ENCODE results near the gene REXO5.
"Not testable (repeated sequence)": the region's sequence is repeated elsewhere in the genome, so short reads cannot be mapped to it uniquely, and the experiment has no call there.

Gene REXO5

DNA sequence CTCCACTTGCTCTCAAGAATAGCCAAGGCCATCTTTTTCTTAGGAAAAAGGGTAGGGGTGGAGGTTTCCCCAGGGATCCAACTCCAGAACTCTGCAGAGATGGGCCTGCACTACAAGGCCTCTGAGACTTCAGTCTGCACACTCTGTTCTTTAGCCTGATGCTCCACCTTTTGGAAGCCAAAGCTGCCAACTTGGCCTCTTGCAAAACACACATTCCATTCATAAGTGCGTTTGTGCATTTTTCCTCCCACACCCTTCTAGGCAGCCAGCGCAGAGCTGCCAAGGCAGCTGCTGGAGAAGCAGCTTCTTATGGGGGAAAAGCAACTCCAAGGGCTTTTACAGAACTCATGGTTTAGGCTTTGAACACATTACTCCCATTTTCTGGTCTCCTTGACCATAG, 45.3 kb downstream of the REXO5 start:
- Histone ChIP-seq H3K4me3 (ENCODE audit: low read depth in 1 of 2, low read length in 2 of 2) (no peak overlapping the region), H3K4me1 (ENCODE audit: control insufficient read depth in 1 of 2, insufficient read depth in 2 of 2, low read length in 2 of 2) (peaks cover 12 to 21% of the 10 kb centered on the region in 2 donors), H3K27me3 (ENCODE audit: low read depth, low read length) (no peaks in the 10 kb centered on the region), H3K27ac (ENCODE audit: low read length) (peak overlapping the region; percentile 71), H3K9me3 (ENCODE audit: control insufficient read depth in 1 of 2, low read length in 2 of 2) (no peaks in the 10 kb centered on the region), H3K36me3 (ENCODE audit: control insufficient read depth in 1 of 2, insufficient read depth in 2 of 2, low read length in 2 of 2) (peaks cover 7 to 18% of the 10 kb centered on the region in 2 donors)

DNA sequence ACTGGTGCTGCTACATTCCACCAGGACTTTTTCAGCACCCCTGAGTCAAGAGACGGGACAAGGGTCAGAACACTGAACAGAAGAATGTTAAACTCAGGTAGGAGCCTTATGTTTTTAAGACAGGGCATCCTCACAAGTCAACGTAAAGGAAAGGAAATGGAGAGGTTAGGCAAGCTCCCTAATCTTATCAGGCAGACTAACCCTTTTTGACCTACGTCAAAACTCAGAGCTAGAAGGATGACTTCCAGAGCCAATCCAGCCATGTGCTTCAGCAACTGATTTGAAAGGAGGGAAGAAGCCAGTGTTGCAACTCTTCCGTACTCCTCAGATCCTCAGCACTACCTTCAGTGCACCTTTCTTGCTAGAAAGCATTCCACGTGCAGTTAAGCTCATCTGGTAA, 46.8 kb downstream of the REXO5 start:
- Histone ChIP-seq H3K27ac (ENCODE audit: low read length) (no peak overlapping the region), H3K4me3 (ENCODE audit: low read depth in 1 of 2, low read length in 2 of 2) (no peak overlapping the region), H3K27me3 (ENCODE audit: low read depth, low read length) (no peaks in the 10 kb centered on the region), H3K4me1 (ENCODE audit: control insufficient read depth in 1 of 2, insufficient read depth in 2 of 2, low read length in 2 of 2) (peaks cover 12 to 21% of the 10 kb centered on the region in 2 donors), H3K9me3 (ENCODE audit: control insufficient read depth in 1 of 2, low read length in 2 of 2) (no peaks in the 10 kb centered on the region), H3K36me3 (ENCODE audit: control insufficient read depth in 1 of 2, insufficient read depth in 2 of 2, low read length in 2 of 2) (peaks cover 7 to 26% of the 10 kb centered on the region in 2 donors)

DNA sequence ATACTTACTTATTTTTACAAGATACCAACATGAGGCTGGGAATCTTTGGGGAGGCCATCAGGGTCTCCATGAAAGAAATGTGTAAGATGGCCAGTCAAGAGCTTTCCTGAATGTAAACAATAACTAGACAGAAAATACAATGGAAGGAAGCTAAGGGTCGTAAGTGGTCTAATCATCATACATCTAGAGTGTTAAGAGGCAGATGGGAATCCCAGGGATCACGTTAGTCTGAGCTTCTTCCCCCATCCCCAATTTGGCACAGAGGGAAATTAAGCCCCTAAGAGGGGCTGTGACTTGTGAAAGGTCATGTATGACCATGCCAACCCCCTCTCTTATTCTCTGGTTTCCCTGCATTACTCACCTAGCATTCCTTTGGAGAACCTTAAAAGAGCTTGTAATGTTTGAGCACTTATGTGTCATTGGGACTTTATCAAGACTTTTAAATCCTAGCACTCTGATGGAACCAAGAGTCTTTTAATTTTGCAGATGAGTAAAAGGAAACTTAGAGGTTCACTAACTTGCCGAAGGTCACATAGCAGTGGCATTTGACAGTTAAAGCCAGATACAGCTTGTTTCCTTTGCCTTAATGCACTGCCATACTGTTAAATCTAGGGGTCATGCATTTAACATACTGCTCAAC, 47.8 kb downstream of the REXO5 start:
- H3K27ac ChIP-seq (ENCODE audit: low read length): no peak overlapping the region

DNA sequence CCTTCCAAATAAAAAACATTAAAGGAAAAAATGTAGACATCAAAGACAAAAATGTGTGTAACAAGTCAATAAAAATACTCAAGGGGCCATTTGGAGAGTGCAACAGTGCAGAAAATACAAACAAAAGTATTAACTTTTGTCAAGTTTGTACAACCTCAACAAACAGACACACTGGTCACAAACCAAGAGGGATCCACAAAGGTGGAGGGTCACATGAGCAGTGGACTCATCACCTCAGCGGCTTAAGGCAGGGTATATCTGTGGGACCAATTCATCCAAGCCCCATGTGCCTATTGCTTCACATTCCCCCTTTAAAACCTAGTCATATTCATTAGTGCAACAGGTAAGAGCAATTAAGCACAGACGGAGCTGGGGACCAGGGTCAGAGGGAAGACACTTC, 48.6 kb downstream of the REXO5 start:
- H3K4me1 ChIP-seq (ENCODE audit: control insufficient read depth in 1 of 2, insufficient read depth in 2 of 2, low read length in 2 of 2): peaks cover 12 to 24% of the 10 kb centered on the region in 2 donors
- no peaks in the 10 kb centered on the region for H3K27me3 ChIP-seq (ENCODE audit: low read depth, low read length)
- no peak overlapping the region for H3K4me3 ChIP-seq (ENCODE audit: low read depth in 1 of 2, low read length in 2 of 2)
- H3K36me3 ChIP-seq (ENCODE audit: control insufficient read depth in 1 of 2, insufficient read depth in 2 of 2, low read length in 2 of 2): peaks cover 11 to 32% of the 10 kb centered on the region in 2 donors
- H3K27ac ChIP-seq (ENCODE audit: low read length): no peak overlapping the region
- H3K9me3 ChIP-seq (ENCODE audit: control insufficient read depth in 1 of 2, low read length in 2 of 2): no peaks in the 10 kb centered on the region

More for the DNA sequence above, 47.8 kb downstream of the REXO5 start:
- Histone ChIP-seq H3K9me3 (ENCODE audit: control insufficient read depth in 1 of 2, low read length in 2 of 2) (no peaks in the 10 kb centered on the region), H3K36me3 (ENCODE audit: control insufficient read depth in 1 of 2, insufficient read depth in 2 of 2, low read length in 2 of 2) (peaks cover 7 to 26% of the 10 kb centered on the region in 2 donors), H3K4me1 (ENCODE audit: control insufficient read depth in 1 of 2, insufficient read depth in 2 of 2, low read length in 2 of 2) (peaks cover 12 to 21% of the 10 kb centered on the region in 2 donors), H3K27me3 (ENCODE audit: low read depth, low read length) (no peaks in the 10 kb centered on the region), H3K4me3 (ENCODE audit: low read depth in 1 of 2, low read length in 2 of 2) (no peak overlapping the region)

DNA sequence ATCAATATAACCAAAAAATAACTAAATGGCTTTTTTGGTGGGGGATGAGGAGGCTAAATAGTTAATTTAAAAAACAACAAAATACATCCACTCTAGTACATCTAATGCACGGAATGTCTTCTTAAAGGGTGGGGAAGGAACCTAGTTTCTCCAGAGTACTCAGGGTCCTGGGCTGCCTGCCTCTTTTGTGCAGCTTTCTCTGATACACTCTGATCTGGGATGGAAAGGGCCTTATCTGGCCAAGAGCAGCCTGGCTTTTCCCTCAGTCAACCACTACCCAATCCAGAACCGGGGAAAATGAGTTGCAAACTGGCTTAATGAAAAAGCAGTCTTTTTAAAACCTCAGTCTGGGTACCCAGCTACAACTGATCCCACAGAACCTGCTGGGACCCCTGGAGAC, 51.0 kb downstream of the REXO5 start:
- no peaks in the 10 kb centered on the region for H3K9me3 ChIP-seq (ENCODE audit: control insufficient read depth in 1 of 2, low read length in 2 of 2)
- peaks cover 9 to 10% of the 10 kb centered on the region in 2 donors for H3K4me1 ChIP-seq (ENCODE audit: control insufficient read depth in 1 of 2, insufficient read depth in 2 of 2, low read length in 2 of 2)
- H3K27me3 ChIP-seq (ENCODE audit: low read depth, low read length): no peaks in the 10 kb centered on the region
- H3K36me3 ChIP-seq (ENCODE audit: control insufficient read depth in 1 of 2, insufficient read depth in 2 of 2, low read length in 2 of 2): peaks cover 27 to 45% of the 10 kb centered on the region in 2 donors
- no peak overlapping the region for H3K27ac ChIP-seq (ENCODE audit: low read length)
- no peak overlapping the region for H3K4me3 ChIP-seq (ENCODE audit: low read depth in 1 of 2, low read length in 2 of 2)

DNA sequence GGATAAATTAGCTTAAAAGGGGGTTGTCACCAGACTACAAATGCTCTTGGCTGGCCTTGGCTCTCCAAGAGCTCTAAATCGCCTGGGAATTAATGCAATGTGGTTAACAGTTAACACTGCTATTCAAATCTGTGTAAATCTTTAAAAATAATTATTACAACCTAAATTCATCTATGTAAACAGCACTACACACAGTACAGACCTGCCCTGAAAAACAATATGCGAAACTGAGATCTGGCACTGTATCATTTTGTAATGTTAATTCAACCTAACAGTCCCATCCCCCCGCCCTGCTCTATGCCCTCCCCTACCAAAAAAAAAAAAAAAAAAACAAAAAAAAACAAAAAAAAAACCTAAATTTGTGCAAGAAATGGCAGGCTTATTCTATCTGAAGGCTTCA, 52.9 kb downstream of the REXO5 start:
- Histone ChIP-seq H3K27ac (ENCODE audit: low read length) (no peak overlapping the region), H3K9me3 (ENCODE audit: control insufficient read depth in 1 of 2, low read length in 2 of 2) (no peaks in the 10 kb centered on the region), H3K36me3 (ENCODE audit: control insufficient read depth in 1 of 2, insufficient read depth in 2 of 2, low read length in 2 of 2) (peaks cover 29 to 46% of the 10 kb centered on the region in 2 donors), H3K4me1 (ENCODE audit: control insufficient read depth in 1 of 2, insufficient read depth in 2 of 2, low read length in 2 of 2) (peaks cover 0 to 8% of the 10 kb centered on the region in 2 donors), H3K4me3 (ENCODE audit: low read depth in 1 of 2, low read length in 2 of 2) (no peak overlapping the region), H3K27me3 (ENCODE audit: low read depth, low read length) (no peaks in the 10 kb centered on the region)

DNA sequence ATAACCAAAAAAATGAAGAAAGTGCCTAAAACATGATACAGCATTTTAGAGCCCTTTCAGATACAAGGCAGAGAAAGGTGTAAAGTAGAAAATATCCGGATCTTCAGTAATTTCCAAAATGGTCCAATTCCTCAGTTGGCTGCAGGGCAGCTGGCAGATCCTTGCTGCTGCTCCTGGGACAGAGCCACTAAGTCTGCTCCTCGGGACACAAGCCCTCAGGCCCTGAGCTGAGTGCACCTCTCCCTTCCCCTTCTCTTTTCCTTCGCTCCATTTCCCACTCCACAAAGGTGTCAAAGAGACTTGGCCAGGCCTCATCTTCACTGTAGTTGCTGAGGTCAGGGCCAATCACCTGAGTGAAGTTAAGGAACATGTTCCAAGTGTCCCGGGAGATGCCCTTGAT, 53.4 kb downstream of the REXO5 start:
- H3K27ac ChIP-seq (ENCODE audit: low read length): no peak overlapping the region

DNA sequence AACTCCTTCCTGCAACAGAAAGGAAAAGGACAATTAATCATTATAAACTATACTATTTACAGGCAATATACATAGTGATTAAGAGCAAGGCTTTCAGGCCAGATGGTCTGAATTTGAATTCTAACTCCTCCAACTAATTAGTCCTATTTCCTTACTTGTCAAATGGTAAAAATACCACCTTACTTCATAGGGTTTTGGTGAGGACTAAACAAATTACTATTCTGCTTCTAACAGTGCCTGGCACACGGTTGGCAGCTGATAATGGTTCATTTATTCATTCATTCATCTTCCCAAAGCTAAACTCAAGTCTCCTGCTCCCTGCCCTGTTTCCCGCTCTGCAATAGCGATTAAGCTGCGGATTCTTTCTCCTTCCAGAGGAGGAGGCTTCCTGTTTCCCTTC, 54.0 kb downstream of the REXO5 start:
- Histone ChIP-seq H3K4me1 (ENCODE audit: control insufficient read depth in 1 of 2, insufficient read depth in 2 of 2, low read length in 2 of 2) (peaks cover 0 to 11% of the 10 kb centered on the region in 2 donors), H3K27ac (ENCODE audit: low read length) (no peak overlapping the region), H3K36me3 (ENCODE audit: control insufficient read depth in 1 of 2, insufficient read depth in 2 of 2, low read length in 2 of 2) (peaks cover 26 to 36% of the 10 kb centered on the region in 2 donors)

More for the DNA sequence above, 53.4 kb downstream of the REXO5 start:
- Histone ChIP-seq H3K9me3 (ENCODE audit: control insufficient read depth in 1 of 2, low read length in 2 of 2) (no peaks in the 10 kb centered on the region), H3K4me3 (ENCODE audit: low read depth in 1 of 2, low read length in 2 of 2) (no peak overlapping the region), H3K4me1 (ENCODE audit: control insufficient read depth in 1 of 2, insufficient read depth in 2 of 2, low read length in 2 of 2) (peaks cover 0 to 8% of the 10 kb centered on the region in 2 donors), H3K27me3 (ENCODE audit: low read depth, low read length) (no peaks in the 10 kb centered on the region), H3K36me3 (ENCODE audit: control insufficient read depth in 1 of 2, insufficient read depth in 2 of 2, low read length in 2 of 2) (peaks cover 29 to 42% of the 10 kb centered on the region in 2 donors)

DNA sequence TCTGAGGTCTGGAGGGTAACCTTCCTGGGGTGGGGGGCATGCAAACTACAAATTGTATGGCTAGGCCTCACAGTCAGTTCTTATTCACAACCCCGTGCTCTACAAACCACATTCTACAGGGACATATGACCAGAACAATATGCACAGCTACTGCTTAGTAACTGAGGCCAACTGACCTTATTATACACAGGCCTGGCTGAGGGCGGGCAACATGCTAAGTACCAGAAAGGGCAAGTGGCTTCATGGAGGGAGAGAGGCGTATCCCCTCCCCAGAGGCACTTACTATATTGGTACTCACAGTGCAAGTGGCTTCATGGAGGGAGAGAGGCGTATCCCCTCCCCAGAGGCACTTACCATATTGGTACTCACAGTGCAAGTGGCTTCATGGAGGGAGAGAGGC, 54.7 kb downstream of the REXO5 start:
- H3K27ac ChIP-seq (ENCODE audit: low read length); H3K9me3 ChIP-seq (ENCODE audit: control insufficient read depth in 1 of 2, low read length in 2 of 2); H3K27me3 ChIP-seq (ENCODE audit: low read depth, low read length); H3K4me3 ChIP-seq (ENCODE audit: low read depth in 1 of 2, low read length in 2 of 2): not testable (repeated sequence)
- Histone ChIP-seq H3K4me1 (ENCODE audit: control insufficient read depth in 1 of 2, insufficient read depth in 2 of 2, low read length in 2 of 2) (peaks cover 6 to 16% of the 10 kb centered on the region in 2 donors), H3K36me3 (ENCODE audit: control insufficient read depth in 1 of 2, insufficient read depth in 2 of 2, low read length in 2 of 2) (peaks cover 24 to 33% of the 10 kb centered on the region in 2 donors)

More for the DNA sequence above, 54.0 kb downstream of the REXO5 start:
- H3K4me3 ChIP-seq (ENCODE audit: low read depth in 1 of 2, low read length in 2 of 2): no peak overlapping the region
- no peaks in the 10 kb centered on the region for H3K27me3 ChIP-seq (ENCODE audit: low read depth, low read length)
- H3K9me3 ChIP-seq (ENCODE audit: control insufficient read depth in 1 of 2, low read length in 2 of 2): no peaks in the 10 kb centered on the region

DNA sequence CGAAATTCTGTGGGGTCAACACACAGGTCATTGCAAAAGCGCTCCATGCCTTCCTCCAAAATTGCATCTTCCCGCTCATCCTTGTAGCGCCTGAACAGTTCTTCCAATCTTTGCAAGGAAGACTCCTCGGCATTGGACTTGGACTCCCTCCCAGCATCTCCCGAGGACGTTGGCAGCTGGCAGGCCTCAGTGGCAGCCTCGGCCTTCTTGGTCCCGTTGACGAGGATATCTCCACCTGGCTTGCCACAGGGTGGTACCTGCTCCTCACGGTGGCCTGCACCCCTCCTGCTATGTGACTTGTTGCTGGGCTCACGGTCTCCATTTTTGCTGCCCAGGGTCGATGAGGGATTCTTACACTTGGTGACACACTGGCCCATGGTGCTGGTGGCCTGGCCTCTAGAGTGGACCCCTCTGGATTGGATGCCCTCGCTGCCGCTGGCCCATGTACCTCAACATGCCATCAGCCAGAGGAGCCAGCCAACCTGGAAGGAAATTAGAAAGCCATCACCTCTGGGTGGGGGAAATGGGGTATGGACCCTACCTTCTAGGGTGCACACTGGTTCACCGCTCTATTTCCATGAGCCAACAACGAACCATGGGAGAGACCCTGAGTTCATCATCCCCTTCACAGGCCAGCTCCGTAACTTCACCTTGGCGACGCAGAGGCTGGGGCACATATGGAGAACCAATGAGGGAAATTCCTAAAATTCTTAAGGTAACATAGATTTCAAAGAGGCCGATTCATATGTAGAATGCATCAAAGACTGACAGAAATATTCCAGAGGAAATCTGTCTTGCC, 56.0 kb downstream of the REXO5 start:
- peaks cover 20 to 25% of the 10 kb centered on the region in 2 donors for H3K36me3 ChIP-seq (ENCODE audit: control insufficient read depth in 1 of 2, insufficient read depth in 2 of 2, low read length in 2 of 2)
- no peak overlapping the region for H3K27ac ChIP-seq (ENCODE audit: low read length)
- no peaks in the 10 kb centered on the region for H3K27me3 ChIP-seq (ENCODE audit: low read depth, low read length)
- H3K9me3 ChIP-seq (ENCODE audit: control insufficient read depth in 1 of 2, low read length in 2 of 2): no peaks in the 10 kb centered on the region
- H3K4me1 ChIP-seq (ENCODE audit: control insufficient read depth in 1 of 2, insufficient read depth in 2 of 2, low read length in 2 of 2): peaks cover 20 to 30% of the 10 kb centered on the region in 2 donors
- H3K4me3 ChIP-seq (ENCODE audit: low read depth in 1 of 2, low read length in 2 of 2): no peak overlapping the region

DNA sequence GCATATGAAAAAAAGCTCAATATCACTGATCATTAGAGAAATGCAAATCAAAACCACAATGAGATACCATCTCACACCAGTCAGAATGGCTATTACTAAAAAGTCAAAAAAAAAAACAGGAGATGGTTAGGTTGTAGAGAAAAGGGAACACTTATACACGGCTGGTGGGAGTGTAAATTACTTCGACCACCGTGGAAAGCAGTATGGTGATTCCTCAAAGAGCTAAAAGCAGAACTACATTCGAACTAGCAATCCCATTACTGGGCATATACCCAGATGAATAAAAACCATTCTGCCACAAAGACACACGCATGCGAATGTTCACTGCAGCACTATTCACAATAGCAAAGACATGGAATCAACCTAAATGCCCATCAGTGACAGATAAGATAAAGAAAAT, 58.0 kb downstream of the REXO5 start:
- H3K4me1 ChIP-seq (ENCODE audit: control insufficient read depth in 1 of 2, insufficient read depth in 2 of 2, low read length in 2 of 2): peaks cover 37 to 50% of the 10 kb centered on the region in 2 donors
- H3K27ac ChIP-seq (ENCODE audit: low read length): not testable (repeated sequence)

More for the DNA sequence above, 58.0 kb downstream of the REXO5 start:
- not testable (repeated sequence) for H3K9me3 ChIP-seq (ENCODE audit: control insufficient read depth in 1 of 2, low read length in 2 of 2); H3K4me3 ChIP-seq (ENCODE audit: low read depth in 1 of 2, low read length in 2 of 2); H3K27me3 ChIP-seq (ENCODE audit: low read depth, low read length)
- H3K36me3 ChIP-seq (ENCODE audit: control insufficient read depth in 1 of 2, insufficient read depth in 2 of 2, low read length in 2 of 2): peaks cover 20 to 25% of the 10 kb centered on the region in 2 donors

Measured in muscle layer of duodenum (tissue), 2 donors.